ENCODE results near the gene COX5B. TPM values are rescaled to one million over a fixed set of nuclear protein-coding genes. Genes with fewer than 3 reads are reported as not detected.

COX5B gene
- total RNA-seq, 2 donors from 2014 or later = 363 to 469 TPM

- no peak overlapping the region for H3K4me3 ChIP-seq
- no peaks in the 10 kb centered on the region for H3K9me3 ChIP-seq
- TF ChIP-seq POLR2AphosphoS5 (IDR thresholded peaks at IDR 0.05) (no peak), CTCF (IDR thresholded peaks at IDR 0.05) (no peak), POLR2A (IDR thresholded peaks at IDR 0.05) (no peak)
- no peaks in the 10 kb centered on the region for H3K36me3 ChIP-seq
- DNase-seq (ENCODE audit: low spot score) = no peak
- intact Hi-C loops (cut with DNase I) = loop anchor here (10.0 kb wide), 2 partner anchors 46 to 96 kb away; partner anchors contain the start of gene COX5B
- H3K27me3 ChIP-seq (replicated peaks; ENCODE audit: insufficient read depth) = no peaks in the 10 kb centered on the region
- no peaks in the 10 kb centered on the region for H3K4me1 ChIP-seq (replicated peaks)
- no peak overlapping the region for H3K27ac ChIP-seq
- WGBS = 44% methylated on average over 6 of the region's 6 CpGs
These were observed 45.3 kb downstream of the COX5B start for GRCh38 chr2:97691166-97691565.

- Histone ChIP-seq H3K4me1 (replicated peaks) (no peaks in the 10 kb centered on the region), H3K4me3 (no peak overlapping the region), H3K9me3 (no peaks in the 10 kb centered on the region), H3K27ac (no peak overlapping the region), H3K27me3 (replicated peaks; ENCODE audit: insufficient read depth) (no peaks in the 10 kb centered on the region), H3K36me3 (no peaks in the 10 kb centered on the region)
- TF ChIP-seq POLR2A (IDR thresholded peaks at IDR 0.05) (no peak), POLR2AphosphoS5 (IDR thresholded peaks at IDR 0.05) (no peak), CTCF (IDR thresholded peaks at IDR 0.05) (no peak)
- DNase-seq (ENCODE audit: low spot score) = no peak
- intact Hi-C loops (cut with DNase I) = loop anchor here (10.0 kb wide), 2 partner anchors 49 to 99 kb away; partner anchors contain the start of gene COX5B
These were observed 47.6 kb downstream of the COX5B start for GRCh38 chr2:97693476-97693875.

GRCh38 chr2:97695744-97696143 lies 49.9 kb downstream of the COX5B start:
- intact Hi-C loops (cut with DNase I) = loop anchor here (10.0 kb wide), 2 partner anchors 51 to 101 kb away; partner anchors contain the start of gene COX5B
- H3K36me3 ChIP-seq = no peaks in the 10 kb centered on the region
- no peak overlapping the region for H3K4me3 ChIP-seq
- H3K27ac ChIP-seq = no peak overlapping the region
- H3K9me3 ChIP-seq = no peaks in the 10 kb centered on the region
- TF ChIP-seq CTCF (IDR thresholded peaks at IDR 0.05) (no peak), POLR2A (IDR thresholded peaks at IDR 0.05) (no peak), POLR2AphosphoS5 (IDR thresholded peaks at IDR 0.05) (no peak)
- no peaks in the 10 kb centered on the region for H3K4me1 ChIP-seq (replicated peaks)
- 78% methylated on average over 5 of the region's 5 CpGs for WGBS
- no peaks in the 10 kb centered on the region for H3K27me3 ChIP-seq (replicated peaks; ENCODE audit: insufficient read depth)
- DNase-seq (ENCODE audit: low spot score) = no peak

GRCh38 chr2:97697252-97698235 lies 51.7 kb downstream of the COX5B start:
- Histone ChIP-seq H3K4me3 (no peak overlapping the region), H3K27me3 (replicated peaks; ENCODE audit: insufficient read depth) (no peaks in the 10 kb centered on the region), H3K9me3 (no peaks in the 10 kb centered on the region), H3K36me3 (no peaks in the 10 kb centered on the region), H3K4me1 (replicated peaks) (no peaks in the 10 kb centered on the region), H3K27ac (no peak overlapping the region)
- WGBS = 29% methylated on average over 14 of the region's 14 CpGs
- DNase-seq (ENCODE audit: low spot score) = peak; percentile 90
- no peak for TF ChIP-seq POLR2A (IDR thresholded peaks at IDR 0.05)
- TF ChIP-seq POLR2AphosphoS5 (IDR thresholded peaks at IDR 0.05) = peak; percentile 78
- peak; percentile 91 to 98 (median 96) for TF ChIP-seq CTCF (IDR thresholded peaks at IDR 0.05)
- intact Hi-C loops (cut with DNase I) = loop anchor here (10.0 kb wide), 2 partner anchors 53 to 103 kb away; partner anchors contain the start of gene COX5B

Small RNA genes lying within 50 kb of the gene (small RNA-seq; reads per million reads assigned to genes)
- gene RNU4-8P = 0 reads per million in 2 donors

Other genes starting within 250 kb of the COX5B start
- gene ANKRD36B, start 56.2 kb upstream of the COX5B start, total RNA-seq = 10 to 100 TPM; 13.0 to 57.9 TPM
- 100 to 1,000 TPM in 1 of 2 donors, 10 to 100 TPM in 1; 80.5 to 102 TPM for gene ACTR1B, start 18.0 kb downstream of the COX5B start, total RNA-seq
- 1 to 10 TPM; 2.0 to 7.0 TPM for gene C2orf92, start 23.7 kb downstream of the COX5B start, total RNA-seq
- 1 to 10 TPM; 1.8 to 3.9 TPM for gene ZAP70, start 67.5 kb downstream of the COX5B start, total RNA-seq